Epidermal melanocyte (primary cell): ENCODE results near the gene GNAO1.

Experiments used
- DNase-seq: peaks from one replicate; pipeline ENCODE4 v3.0.0; 2011; ENCODE audit warnings: low spot score; ENCODE audit not compliant: insufficient read length

Gene GNAO1

DNA sequence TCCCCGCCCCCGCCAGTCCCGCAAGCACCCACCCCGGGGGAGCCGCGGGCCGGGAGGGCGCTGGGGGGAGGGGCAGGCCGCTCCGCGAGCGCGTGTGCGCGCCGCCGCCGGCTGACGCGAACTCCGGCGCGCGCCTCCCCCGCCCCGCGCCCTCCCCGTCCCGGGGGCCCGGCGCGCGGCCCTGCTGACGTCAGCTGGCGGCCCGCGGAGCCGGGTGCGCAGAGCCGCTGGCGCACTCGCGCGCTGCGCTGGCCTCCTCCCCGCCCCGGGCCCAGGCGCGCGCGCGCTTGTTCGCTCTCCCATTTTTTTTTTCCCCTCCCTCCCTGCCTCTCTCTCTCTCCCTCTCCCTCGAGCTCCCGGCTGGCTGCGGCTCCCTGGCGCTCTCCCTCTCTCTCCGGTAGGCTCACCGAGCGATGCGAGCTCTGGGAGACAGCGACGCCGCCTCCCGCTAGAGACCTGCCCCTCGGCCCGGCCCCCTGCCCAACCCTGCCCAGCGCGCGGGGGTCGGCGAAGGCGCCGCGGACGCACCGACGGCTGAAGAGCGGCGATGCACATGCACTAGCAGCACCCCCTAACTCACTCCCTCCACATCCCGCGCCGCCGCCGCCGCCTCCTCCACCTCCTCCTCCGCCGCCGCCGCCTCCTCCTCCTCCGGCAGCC lies at the start of gene GNAO1:
Gene GNAO1 (plus strand): TSS at position 334 of the 660 bp plus-strand sequence. CDS start 747 bp downstream, outside the sequence.
- DNase-seq = peak; percentile 48

DNA sequence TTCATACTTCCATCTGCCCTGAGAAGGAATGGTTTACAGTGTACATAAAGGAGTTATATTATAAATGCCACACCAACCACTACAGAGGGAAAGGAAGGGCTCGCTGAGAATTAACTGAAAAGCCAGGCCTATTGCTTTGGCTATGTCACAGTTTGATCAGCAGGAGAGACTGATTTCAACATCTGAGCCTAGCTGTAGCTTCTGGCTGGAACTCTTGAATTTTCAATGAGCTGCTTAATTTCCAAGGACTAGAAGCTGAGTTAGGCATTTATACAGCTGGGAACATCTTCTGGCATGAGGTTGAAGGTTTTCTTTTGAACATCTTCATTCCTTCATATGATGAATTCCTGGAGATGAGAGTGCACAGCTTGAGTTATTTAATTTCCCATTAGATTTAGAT lies 47.6 kb upstream of the GNAO1 start:
- DNase-seq = no peak

DNA sequence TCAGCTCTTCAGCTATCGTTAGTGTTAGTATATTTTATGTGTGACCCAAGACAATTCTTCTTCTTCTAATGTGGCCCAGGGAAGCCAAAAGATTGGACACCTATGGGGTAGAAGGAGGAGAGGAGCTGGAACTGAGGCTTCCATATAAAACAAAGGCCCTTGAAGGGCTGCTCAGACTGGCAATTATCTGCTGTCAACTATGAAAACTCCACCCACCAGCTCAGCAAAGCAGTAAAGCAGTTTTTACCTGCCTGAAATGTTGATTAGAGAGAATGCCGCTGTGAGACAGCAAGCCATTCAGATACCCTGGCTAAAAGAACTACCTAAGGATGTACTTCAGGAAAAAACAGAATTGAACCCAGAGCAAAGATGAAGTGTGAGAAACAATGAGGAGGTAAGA lies 45.9 kb upstream of the GNAO1 start:
- DNase-seq = no peak

DNA sequence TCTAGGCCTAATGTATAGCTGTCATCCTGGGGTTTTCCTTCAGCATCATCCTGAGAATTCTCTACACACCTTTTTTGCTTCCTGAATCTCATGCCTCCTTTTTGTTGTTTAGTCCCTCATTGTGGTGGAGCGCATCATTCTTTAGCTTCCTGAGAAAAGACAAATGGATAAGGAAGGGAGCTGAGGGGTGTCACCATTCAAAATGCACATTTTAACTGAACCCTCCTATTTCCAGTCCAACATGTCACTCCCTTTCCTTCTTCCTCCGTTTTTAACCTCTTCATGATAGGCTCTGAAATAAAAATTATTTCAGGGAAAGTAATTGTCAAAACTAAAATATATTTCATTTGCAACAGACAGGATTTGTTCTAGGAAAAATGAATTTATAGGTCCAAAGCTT lies 39.7 kb upstream of the GNAO1 start:
- no peak for DNase-seq

DNA sequence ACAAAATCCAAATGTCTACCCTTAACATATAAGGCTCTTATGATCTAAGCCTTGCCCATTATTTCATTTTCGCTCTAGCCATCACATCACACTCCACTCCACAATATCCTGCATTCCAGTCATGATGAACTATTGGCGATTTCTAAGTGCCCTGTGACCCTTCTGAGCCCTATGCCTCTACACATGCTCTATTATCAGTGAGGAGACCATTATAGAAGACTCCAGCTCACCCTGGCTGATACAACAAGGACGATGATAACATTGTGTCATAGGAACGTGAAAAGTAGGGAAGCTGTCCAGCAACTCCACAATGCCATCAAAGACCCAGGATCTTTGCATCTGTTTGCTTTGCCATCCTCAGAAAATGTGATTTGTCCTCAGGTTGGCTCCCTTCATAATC lies 29.6 kb upstream of the GNAO1 start:
- no peak for DNase-seq

DNA sequence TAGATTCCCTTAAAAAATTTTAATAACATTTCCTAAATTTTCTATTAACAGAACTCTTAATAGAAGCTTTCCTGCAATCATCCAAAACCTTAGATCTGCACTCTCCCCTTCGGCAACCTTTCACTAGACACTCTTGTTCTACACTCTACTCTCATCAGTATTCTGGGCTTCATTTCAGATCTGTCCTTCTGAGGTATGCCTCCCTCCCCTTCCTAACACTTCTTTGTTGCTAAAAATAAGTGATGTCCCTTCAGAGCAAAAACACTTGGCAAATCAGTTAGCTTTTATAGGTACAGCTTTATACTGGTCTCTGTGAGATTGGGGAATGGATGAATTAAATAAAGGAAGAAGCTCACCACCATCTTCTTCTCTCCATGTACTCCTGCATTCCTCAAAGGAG lies 28.2 kb upstream of the GNAO1 start:
- DNase-seq = no peak

DNA sequence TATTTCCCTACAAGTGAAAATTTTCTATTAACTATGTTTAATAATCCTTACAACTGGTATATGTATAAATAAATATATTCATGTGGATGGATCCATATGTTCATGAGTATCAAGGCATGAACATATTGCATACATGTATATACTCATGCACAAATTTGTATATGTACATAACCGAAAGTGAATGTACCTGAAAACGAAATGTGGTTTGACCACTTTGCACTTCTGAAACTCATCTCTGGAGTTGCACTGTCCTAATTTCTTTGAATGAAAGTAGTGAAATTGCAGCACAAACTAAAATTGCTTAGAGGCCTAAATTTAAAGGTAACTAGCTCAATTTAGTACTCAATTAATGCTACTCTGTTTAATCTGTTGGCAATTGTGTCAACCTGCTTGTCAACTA lies 27.4 kb upstream of the GNAO1 start:
- no peak for DNase-seq

DNA sequence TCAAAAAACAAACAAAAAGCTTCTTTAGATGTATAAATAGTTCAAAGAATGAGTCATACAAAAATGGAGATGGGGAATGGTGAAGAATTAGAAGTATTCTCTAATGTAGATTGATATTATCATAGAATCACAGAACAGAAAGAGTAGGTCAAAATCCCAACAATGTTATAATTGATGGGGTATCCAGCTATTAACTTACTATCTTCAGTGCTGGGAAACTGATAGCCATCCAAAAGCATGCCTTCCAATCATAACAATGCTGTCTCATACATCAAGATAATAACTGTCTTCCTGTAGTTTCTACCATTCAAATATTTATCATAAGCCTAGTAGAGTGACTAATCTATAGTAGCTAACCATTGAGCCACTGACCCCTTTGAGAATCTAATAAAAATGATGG lies 26.7 kb upstream of the GNAO1 start:
- no peak for DNase-seq

DNA sequence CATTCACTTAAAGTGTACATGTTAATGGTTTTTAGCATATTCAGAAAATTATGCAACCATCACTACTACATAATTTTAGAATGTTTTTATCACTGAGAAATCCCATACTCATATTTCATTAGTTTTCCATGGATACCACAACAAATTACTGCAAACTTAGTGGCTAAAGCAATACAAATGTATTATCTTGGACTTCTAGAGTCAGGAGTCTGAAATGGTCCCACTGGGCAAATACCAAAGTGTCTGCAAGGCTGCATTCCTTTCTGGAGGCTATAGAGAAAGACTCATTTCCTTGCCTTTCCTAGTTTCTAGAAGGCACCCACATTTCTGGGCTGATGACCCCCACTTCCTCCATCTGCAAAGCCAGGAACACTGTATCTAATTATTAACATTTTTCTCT lies 16.9 kb upstream of the GNAO1 start:
- no peak for DNase-seq

DNA sequence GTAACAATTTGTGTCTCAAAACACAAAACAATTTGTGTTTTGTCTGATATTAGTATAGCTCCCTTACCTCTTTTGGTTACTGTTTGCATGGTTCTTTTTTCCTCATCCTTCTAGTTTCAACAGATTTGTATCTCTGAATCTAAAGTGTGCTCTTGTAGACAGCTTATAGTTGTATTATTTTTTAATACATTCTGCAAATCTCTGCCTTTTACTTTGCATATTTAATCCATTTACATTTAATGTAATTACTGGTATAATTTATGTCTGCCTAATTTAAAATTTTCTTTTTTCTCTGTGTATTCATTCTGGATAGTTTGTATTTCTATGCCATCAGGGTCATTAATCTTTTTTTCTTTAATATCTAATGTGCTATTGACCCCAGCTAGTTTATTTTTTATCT lies 9.9 kb upstream of the GNAO1 start:
- DNase-seq = no peak

DNA sequence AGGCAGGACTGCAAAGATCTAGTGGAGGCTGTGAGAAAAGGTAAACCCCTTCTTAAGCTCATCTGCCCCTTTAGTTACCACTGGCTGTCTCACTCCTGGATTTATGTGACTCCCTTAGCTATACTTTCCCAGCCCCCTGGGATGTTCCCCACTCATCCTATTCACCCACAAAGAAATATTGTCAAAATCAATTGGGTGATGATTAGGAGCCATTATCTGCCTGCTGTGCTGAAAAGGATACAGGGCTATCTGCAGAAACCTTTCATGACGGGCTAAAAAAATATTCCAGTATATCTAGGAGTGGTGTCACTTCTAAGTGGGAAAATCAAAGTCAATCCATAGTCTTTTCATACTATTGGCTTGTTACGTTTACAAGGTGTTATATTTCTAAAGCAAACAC lies 8.0 kb upstream of the GNAO1 start:
- DNase-seq = no peak

DNA sequence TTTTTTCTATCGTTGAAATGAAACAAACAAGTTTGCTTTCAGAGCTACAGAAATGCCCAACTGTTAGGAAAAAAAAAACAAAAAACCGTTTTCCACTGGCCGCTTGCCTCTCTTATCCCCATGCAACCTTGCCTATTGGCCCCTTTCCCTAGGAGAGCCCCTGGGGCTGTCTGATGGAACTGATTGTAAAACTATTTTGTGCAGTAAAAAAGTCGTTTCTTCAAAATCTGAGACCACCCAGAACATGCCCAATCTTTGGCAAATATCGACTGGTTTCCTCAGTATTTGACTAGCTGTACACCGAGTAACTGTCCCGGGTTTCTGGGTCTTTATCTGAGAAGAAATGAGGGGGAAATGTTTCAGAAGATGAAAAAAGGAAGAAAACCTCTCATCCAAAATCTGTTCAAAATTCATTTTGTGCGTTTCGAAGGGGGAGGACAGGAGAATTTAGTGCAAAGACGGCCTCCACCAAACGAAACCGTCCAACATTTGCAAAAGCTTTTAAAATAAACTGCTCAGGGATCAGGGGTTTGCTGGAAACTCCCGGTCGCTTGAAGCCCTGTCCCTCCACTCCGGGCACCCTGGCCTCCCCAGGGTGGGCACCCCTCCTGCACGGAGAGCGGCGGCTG lies 1.1 kb upstream of the GNAO1 start:
- DNase-seq = no peak

DNA sequence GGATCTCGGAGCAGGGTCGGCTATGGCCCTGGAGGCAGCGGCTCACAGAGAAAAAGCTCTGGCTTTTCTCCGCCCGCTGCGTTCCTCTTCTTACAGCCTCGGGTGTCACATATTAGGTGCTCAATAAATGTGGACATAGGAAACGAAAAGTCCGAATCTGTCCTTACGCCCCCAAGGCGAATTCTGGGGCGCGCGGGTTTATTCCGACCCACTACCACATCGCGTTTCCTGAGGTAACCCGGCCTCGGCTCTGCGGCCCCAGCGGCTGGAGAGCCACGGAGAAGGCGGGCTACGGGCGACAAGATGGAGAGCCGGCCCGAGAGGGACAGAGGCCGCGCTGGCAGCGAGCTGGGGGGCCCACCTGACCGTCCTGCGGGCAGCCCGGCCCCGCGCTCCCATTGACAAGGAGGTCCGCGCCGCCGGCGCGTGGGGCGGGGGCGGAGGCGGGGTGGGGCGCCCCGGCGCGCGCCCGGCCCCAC lies 573 bp upstream of the GNAO1 start:
- DNase-seq = no peak

DNA sequence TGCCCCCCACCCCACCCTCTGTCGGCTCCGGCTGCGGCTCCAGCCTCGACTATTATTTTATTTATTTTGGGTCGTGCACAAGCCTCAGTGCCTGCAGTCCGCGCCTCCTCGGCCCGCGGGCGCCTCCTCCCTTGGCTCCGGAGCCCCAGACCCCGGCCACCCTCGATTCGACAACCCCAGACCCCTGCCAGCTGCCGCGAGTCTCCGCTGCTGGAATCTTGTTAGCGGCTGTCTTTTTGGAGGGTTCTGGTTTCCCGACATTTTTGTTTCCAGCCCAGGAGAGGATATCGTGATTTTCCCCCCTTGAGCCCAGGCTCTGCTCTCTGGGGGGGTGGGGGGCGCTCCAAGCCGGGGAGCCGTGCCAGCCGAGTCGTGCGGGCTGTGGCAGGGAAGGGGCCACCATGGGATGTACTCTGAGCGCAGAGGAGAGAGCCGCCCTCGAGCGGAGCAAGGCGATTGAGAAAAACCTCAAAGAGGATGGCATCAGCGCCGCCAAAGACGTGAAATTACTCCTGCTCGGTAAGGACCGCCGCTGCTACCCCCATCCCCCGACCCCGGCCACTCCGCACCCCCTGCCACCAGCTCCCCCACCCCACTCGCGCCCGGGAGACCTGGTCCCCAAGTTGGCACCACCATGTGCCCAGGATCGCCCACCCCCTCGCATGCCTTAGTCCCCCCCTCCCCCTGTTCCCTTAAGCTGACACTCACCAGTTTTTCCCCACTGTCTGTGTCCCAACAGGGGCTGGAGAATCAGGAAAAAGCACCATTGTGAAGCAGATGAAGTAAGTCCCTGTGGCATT lies 746 bp downstream of the GNAO1 start:
- DNase-seq = no peak

DNA sequence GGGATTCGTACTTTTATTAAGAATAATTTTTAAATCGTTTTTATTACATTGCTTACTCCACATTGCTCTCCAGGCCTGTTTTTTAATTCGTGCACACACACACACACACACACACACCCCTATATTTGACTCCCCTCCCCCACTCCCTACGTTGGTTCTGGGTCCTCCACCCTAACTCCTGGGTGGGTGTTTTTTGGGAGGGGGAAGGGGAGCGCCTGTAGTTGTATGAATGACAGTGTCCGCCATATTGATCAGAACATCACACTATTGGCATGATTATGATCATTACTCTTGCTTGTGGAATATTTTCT lies 1.3 kb downstream of the GNAO1 start:
- DNase-seq = no peak

DNA sequence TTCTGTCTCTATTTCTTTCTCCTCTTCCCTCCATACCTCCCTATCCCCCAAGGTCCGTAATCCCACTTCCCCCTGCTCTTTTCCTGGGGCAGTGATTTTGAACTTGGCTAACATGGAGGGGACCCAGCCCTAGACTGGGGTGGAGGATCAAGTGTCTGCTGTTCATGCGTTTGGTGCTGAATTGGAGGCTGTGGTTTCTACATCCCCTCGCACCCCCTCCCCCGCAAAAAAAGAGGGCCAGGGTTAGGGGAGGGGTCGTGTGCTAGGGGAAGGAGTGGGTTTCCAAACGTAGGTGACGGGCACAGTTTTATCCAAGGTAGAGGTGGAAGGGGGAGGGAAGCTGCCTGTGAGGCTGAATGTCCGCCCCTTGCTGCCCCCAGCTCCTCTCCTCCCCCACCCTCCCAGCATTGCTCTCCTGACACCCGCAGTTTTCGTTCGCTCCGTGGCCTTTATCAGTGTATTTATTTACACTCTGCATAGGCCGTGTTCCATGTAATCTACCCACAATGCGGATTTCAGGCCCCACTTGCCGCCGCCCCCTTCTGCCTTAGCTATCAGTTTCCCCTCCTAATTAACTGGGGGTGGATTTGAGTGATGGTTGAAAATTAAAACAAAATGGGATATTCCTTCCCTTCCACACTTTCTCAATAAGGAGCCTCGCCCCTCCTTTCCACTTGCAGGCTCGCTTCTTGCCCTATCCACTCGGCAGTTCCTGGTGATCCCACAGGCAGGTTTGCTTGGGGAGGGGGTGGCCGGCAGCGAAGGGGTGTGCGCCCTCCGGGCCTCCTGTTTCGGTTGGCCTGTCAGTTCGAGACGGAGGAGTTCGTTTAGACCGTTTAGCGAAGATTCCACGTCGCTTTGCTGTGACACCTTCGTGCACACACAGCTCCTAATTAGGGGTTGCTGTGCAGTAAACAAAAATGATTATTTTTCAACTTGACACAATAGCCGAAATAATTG lies 2.0 kb downstream of the GNAO1 start:
- no peak for DNase-seq

DNA sequence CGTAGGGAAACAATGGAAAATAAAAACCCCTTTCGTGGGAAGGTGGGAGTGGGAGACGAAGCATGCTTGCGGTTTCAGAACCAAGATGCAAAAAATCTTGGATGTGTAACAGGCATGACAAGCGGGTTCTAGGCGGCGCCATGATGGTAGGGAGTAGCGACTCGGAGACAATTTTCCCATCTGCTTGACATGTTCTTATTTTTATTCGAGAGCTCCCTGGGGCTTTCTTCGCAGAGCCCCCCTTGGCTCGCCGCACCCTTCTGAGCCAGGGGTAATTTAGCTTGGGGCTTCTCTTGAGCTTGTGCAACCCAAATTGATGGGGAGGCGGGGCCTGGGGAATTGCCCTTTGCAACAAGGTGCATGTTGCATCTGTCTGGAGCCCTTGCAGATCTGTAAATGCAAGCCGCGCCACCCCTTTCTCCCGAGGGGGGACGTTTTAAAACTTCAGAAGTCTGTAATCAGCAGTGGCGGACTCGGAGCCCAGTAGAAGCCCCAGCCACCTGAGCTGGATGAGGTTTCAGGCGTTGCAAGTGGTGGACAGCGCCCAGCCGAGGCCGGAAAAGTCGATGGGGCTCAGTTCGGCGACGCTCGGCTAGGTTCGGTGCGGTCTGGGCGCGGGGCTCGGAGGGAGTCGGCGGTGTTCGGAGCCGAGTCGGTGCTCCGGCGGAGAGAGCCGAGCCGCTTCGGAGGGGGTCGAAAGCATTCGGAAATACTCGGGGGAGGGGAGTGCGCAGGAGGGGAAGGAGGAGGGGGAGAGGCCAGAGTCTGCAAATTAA lies 2.9 kb downstream of the GNAO1 start:
- no peak for DNase-seq

DNA sequence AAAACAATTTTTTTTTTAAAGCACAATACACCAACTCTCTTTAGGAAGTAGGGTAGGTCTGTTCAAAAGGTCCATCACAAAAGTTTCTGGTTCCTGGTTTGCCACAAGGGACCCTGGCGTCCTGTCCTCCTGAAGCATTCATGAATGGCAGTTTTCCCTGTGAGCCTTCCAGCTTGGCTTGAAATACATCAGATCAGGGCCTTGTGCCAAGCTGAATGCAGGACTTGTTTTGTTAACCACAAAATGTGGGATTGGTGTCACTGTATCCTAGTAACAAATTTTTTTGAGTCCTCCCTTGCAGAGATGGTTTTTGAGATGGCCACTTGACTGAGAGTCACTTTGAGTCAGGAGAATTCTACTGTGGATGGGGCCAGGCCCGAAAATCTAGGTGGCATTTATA lies 3.9 kb downstream of the GNAO1 start:
- DNase-seq = no peak

DNA sequence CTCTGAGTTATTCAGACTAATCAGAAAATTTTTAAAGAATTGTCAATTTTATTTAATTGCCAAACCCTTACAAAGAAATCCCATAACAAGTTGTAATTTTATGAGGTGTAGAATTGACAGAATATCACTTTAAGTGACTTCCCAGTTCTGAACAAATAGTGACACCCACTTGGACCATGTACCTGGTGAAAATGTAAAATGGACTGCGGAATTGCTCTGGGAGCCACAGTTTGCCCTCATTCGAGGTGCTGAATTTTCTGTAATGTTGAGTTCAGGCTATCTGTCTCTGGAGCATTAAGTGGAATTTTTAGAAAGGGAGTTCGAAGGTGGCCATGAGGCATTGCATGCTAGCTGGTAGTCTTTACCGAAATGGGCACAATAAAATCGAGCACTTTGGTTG lies 5.1 kb downstream of the GNAO1 start:
- no peak for DNase-seq

DNA sequence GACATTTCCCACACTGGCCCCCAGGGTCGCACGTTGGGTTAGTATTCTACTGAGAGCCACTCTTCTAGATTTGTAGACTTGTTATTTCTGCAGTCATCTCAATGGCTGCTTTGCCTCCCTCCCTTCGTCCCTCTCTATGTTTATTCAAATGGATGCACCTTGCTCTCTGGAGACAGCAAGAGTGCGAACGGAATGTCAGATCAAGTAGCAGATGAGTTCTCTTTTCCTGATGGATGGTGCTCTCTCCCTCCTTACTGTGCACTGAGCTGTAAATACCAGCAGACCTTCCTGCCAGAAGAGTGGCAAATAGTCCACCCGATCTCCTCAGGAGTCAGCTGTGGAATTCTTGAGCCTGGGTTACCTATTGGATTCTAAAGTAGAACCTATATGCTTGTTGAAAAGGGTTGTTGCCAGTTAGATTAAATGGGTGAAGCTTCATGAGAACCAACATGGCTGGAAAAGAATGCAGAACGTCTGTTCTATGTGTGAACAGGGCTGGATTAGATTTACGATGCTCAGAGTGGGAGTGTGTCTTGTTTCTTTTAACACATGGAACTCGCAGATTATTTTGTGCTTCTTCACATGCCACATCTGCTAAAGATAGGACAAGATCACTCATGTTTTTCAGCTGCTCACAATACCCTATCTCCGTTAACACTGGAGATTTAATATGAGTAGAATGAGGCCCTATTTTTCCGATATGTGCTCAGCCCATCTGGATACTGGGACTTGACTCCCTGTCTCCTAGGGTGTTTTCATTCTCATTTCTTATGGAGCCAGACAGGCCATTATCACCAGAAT lies 6.1 kb downstream of the GNAO1 start:
- DNase-seq = no peak
